HG02798 (cell line): ENCODE results near the gene GRHL1.

ENCODE experiments used
- ATAC-seq: cut with Tn5 transposase; IDR thresholded peaks from one replicate; pipeline ENCODE4 v1.9.1; 2021; ENCODE audit warnings: mild to moderate bottlenecking; ENCODE audit not compliant: unreplicated experiment, poor library complexity

The GRHL1 gene

GRCh38 chr2:9946818-9947217 lies 4.7 kb upstream of the GRHL1 start:
- no peak for ATAC-seq

- no peak for ATAC-seq
These were observed 2.8 kb upstream of the GRHL1 start for GRCh38 chr2:9948721-9949120.

DNA sequence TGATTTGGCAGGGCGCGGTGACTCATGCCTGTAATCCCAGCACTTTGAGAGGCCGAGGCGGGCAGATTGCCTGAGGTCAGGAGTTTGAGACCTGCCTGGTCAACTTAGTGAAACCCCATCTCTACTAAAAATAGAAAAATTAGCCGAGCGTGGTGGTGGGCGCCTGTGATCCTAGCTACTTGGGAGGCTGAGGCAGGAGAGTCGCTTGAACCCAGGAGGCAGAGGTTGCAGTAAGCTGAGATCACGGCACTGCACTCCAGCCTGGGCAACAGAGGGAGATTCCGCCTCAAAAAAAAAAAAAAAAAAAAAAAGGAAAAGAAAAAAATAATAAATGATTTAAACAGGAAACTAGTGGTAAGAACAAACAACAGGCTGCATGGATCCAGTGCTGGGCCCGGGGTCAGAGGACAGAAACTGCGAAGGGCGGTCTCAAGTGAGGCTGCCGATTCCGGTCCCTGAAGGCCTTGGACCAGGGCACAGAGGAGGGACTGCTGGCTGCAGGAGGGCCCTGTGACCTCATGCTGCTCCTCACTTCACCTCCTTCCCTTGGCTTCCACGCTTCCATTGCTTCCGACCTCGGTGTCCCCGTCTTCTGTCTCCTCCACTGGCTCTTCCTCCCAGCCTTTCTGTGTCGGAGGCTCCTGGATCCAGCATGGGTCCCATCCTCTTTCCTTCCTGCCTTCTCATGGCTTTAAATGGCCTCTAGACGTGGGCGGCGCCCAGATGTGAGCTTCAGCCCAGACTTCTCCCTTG lies 2.1 kb upstream of the GRHL1 start:
- ATAC-seq = no peak

DNA sequence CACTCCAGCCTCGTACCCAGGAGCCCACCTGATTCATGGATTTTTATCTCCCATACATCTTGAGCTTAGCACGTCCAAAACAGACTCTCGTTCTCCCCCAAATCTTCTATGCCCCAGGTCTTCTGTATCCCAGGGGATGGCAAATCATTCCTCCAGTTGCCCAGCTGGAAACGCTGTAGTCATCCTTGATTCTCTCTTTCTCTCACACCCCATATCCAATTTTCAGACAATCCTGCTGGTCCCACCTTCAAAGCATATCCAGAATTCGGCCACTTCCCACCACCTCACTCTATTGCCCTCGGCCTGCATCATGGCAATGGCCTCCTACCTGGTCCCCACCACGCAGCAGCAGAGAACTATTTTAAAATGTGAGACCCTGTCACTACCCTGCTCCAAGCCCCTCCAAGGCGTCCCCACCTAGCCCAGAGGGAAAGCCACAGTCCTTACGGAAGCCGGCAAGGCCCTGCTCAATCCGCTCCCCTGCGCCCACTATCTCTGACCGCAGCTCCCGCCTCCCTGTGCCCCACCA lies 1.4 kb upstream of the GRHL1 start:
- ATAC-seq = no peak

DNA sequence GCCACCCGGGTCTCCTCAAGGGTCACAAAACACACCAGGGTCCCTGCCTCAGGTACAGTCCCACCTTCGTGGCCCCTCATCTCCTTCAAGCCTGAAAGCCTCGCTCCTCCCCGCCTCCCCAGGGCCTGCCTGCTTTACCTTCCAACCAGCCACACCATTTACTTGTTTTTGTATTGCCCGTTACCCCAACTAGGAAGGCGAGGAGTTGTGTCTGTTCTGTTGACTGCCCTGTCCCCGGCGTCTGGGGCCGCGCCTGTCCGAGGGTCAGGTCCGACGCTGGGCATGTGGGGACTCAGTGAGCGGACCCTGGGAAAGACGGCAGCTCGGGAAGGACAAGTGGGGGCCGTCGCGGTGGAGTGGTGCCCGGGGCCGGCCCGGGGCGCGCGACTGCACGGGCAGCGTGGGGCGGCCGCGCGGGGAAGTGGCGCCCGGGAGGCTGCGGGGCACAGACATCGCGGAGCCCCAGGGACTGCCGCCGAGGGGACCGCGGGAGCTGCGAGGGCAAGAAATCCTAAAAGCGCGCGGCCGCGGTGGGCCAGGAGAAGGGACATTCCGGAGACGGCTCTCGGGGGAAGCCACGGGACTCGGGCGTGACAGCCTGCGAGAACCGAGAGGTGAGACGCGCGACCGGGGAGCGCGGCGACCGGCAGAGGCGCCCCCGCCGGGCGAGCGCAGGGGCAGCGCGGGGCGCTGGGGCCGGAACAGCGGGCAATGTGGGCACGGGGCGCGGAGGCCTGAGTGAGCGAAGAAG lies 797 bp upstream of the GRHL1 start:
- peak; percentile 36 for ATAC-seq

- no peak for ATAC-seq
These were observed 296 bp upstream of the GRHL1 start for GRCh38 chr2:9951272-9951521.

DNA sequence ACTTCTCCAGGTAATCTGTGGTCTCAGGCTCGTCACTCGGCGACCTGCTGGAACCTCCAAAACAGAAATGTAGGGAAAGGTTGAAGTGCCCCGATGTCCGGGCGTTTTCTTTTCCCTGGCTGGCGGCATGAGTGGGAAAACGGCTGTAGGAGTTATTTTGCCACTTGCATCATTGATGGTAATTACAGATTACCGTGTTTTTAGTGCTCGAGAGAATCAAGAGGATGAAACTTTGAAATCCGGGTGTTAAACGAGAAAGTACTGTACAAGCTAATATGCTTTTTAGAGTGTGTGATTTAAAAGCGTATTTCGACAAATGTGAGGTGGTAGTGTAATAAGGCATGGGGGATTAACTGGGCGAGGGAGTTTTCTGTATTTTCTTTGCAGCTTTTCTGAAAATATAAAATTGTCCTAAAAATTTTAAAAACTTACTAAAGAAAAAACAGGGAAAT lies 819 bp downstream of the GRHL1 start:
- ATAC-seq = no peak

- no peak for ATAC-seq
These were observed 1.5 kb downstream of the GRHL1 start for GRCh38 chr2:9952856-9953503.

- no peak for ATAC-seq
These were observed 2.6 kb downstream of the GRHL1 start for GRCh38 chr2:9954136-9954535.

DNA sequence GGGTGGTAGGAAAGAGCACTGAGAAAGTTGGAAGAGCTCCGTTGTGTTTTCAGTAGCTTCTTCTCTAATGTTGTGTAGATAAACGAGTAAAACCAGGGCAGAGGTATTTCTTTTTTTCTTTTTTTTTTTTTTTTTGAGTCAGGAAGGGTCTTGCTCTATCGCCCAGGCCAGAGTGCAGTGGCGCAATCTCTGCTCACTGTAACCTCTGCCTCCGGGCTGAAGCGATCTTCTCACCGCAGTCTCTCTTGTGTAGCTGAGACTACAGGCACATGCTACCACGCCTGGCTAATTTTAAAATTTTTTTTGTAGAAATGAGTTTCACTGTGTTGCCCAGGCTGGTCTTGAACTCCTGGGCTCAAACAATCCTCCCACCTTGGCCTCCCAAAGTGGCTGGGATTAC lies 6.6 kb downstream of the GRHL1 start:
- ATAC-seq = no peak

GRCh38 chr2:9959262-9959661 lies 7.8 kb downstream of the GRHL1 start:
- no peak for ATAC-seq

DNA sequence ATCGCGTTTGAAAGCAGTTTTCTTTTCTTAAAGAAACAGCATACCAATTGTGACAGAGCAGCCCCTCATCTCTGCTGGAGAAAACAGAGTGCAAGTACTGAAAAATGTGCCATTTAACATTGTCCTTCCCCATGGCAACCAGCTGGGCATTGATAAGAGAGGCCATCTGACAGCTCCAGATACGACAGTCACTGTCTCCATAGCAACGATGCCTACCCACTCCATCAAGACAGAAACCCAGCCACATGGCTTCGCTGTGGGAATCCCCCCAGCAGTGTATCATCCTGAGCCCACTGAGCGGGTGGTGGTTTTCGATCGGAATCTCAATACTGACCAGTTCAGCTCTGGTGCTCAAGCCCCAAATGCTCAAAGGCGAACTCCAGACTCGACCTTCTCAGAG lies 9.5 kb downstream of the GRHL1 start:
- no peak for ATAC-seq

GRCh38 chr2:9964334-9964980 lies 13.0 kb downstream of the GRHL1 start:
- ATAC-seq = no peak

DNA sequence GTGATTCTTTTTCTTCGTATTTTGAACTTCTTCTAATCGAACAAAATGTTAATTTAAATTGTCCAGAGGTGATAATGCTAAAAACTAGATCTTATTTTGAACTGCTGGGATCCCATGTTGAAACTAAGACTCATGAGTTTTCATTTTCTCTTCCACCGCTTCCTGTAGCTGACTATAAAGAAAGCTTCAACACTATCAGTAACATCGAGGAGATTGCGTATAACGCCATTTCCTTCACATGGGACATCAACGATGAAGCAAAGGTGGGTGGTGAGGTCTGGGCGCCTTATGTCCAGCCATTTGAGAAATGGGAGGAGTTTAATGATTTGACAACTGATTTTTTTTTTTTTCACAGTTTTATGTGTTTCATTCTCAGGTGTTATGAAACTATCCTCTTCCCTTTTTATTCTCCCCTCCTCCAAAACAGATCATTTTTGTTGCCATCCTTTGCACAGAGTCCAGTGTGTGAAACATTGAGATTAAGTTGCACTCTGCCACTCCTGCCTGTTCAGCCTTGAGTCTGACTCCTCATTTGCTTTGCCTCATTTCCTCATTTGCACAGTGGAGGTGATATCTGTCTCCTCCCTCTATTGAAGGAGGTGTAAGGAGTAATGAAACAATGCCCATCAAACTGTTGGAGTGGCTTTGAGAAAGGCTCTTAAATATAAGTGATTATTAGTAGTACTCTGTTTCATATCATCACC lies 13.8 kb downstream of the GRHL1 start:
- no peak for ATAC-seq

GRCh38 chr2:9966491-9967022 lies 15.1 kb downstream of the GRHL1 start:
- ATAC-seq = no peak

GRCh38 chr2:9967053-9967775 lies 15.7 kb downstream of the GRHL1 start:
- peak; percentile 43 for ATAC-seq

DNA sequence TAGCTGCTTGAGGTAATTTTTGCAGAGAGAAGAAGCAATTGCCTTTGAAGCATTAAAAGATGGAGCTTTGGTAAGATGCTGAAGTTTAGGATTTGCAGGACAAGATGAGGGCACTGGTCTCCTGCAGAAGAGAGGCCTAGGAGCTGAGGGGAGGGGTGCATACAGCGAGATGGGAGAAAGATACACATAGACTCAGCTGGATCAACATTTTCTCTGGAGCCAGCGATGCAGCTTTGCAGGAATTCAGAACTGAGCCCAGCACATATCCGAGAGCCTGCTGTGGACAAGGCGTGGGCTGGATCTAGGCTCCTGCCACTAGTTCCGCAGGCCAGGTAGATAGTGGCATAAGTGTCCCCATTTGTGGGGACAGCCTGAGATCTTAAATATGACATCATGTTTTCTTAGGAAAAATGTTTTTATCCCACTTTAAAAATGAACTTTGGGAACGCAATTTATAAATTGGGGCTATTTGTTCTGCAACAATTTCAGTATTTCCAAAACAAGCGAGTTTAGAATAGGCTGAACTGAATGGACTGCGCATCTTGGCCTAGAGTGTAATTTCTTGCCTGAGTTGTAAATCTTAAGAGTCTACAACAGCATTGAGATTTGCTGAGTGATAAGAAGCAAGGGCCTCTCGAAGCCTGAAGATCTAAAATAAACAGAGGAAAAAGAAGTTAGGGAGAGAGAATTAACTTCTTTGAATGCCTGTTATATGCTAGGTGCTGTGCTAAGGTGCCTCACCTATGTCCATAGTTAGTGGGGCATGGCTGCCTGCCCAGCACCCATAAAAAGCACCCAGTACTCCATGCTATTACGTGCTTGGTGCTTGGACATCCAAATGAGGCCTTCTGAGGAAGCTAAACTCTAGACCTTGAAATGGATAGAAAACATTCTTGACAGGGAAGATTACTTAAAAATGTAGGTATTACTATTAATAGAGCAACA lies 17.3 kb downstream of the GRHL1 start:
- no peak for ATAC-seq
